Activated CD8-positive, alpha-beta memory T cell treated with anti-CD3 and anti-CD28 coated beads for 36 hours (primary cell): ENCODE data around the gene ZNF839. TPM values are rescaled to one million over a fixed set of nuclear protein-coding genes. Genes with fewer than 3 reads are reported as not detected.
"Not testable (repeated sequence)": the region's sequence is repeated elsewhere in the genome, so short reads cannot be mapped to it uniquely, and the experiment has no call there.

Source experiments
- CTCF ChIA-PET: fragments of 350-600 bp; sonication (Branson Sonifier 250); formaldehyde crosslinking; loops from one replicate; lab custom pipeline; 2021; ENCODE audit warnings: antibody characterized with exemption; lab: Charles Lee
- POLR2A ChIA-PET: fragments of 350-600 bp; sonication (Branson Sonifier 250); formaldehyde crosslinking; loops from one replicate; lab custom pipeline; 2021; ENCODE audit warnings: antibody characterized with exemption; lab: Charles Lee
- total RNA-seq, 2 experiments: library from RNA; stranded (reverse); gene quantifications; one replicate each; pipeline ENCODE4 v1.2.3, GENCODE V29; 2021

Gene ZNF839
- 10 to 100 TPM; 13.5 to 14.2 TPM for total RNA-seq

DNA sequence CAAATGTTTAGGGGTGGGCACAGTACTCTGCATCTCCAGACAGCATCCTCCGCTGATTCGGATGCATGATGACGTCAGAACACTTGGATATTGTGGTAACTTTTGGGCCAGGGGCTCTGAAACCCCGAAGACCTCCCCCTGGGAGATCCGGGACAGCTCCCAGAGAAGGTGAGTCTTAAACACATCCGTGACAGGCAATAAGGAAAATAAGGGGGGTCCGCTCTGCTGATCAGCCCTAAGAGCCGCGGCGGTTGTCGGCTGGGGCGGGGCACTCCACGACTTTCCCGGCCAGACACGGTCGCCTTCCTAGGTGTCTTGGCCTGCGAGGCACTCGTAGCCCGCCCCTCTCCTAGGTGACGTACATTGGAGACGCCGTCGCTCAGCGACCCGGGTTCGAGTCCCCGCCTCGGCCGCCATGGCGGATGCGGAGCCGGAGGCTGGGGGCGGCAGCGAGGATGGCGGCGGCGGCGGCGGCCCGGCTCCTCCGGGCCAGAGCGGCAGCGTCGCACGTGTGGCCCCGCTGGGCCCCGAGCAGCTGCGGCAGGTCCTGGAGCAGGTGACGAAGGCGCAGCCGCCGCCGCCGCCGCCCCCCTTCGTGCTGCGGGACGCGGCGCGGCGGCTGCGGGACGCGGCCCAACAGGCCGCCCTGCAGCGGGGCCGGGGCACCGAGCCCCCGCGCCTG, at the start of gene ZNF839:
Gene ZNF839, plus strand, starts transcription at position 396 of the 682 bp plus-strand sequence. Its CDS starts 20 bp downstream, at position 416.
- POLR2A ChIA-PET = interaction anchor here (1.0 kb wide), 1 partner anchor 43 kb away, joined by 7 read pairs; the partner anchor contains the start of genes CINP and TECPR2
- CTCF ChIA-PET = interaction anchor here (0.7 to 1.2 kb wide), 3 partner anchors 205 to 355 kb away, joined by 3 read pairs; partner anchors contain the start of gene DYNC1H1

- CTCF ChIA-PET = no interaction called here
- POLR2A ChIA-PET = no interaction called here
These were observed 47.2 kb upstream of the ZNF839 start for GRCh38 chr14:102272392-102272791.

- CTCF ChIA-PET = no interaction called here
These were observed 43.7 kb upstream of the ZNF839 start for GRCh38 chr14:102275866-102276265.

DNA sequence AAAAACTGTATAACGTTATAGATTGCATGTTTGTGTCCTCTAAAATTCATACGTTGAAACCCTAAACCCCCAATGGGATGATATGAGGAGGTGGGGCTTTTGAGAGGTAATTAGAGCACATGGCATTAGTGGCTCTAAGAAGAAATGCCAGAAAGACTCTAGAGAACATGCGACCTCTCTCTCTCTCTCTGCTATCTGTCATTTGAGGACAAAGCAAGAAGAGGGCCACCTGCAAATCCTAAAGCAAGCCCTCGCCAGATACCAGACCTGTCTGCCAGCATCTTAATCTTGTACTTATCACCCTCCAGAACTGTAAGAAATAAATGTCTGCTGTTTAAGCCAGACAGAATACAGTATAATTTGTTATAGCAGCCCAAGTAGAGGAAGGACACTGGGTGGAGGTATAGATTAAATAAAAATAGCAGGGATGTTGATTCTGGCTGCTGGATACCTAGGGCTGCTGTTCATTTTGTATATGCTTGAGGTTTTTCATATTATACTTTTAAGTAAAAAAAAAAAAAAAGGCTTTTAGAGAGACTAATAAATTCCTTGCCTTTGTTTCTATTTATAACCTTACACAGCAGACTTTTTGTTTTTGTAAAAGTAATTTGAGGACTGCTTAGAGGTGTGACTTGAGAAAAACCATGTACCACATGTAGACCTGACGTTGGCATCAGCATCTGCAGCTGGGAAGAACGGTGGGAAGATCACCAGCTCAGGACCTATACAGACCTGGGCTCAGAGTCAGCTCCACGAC, 41.5 kb upstream of the ZNF839 start:
- ChIA-PET CTCF (no interaction called here), POLR2A (no interaction called here)

More at GRCh38 chr14:102275866-102276265, 43.7 kb upstream of the ZNF839 start:
- POLR2A ChIA-PET = no interaction called here

- CTCF ChIA-PET = no interaction called here
- POLR2A ChIA-PET = no interaction called here
These were observed 41.0 kb upstream of the ZNF839 start for GRCh38 chr14:102278631-102278935.

- ChIA-PET CTCF (no interaction called here), POLR2A (no interaction called here)
These were observed 40.3 kb upstream of the ZNF839 start for GRCh38 chr14:102279282-102279681.

- POLR2A ChIA-PET = no interaction called here
- CTCF ChIA-PET = no interaction called here
These were observed 39.7 kb upstream of the ZNF839 start for GRCh38 chr14:102279688-102280348.

DNA sequence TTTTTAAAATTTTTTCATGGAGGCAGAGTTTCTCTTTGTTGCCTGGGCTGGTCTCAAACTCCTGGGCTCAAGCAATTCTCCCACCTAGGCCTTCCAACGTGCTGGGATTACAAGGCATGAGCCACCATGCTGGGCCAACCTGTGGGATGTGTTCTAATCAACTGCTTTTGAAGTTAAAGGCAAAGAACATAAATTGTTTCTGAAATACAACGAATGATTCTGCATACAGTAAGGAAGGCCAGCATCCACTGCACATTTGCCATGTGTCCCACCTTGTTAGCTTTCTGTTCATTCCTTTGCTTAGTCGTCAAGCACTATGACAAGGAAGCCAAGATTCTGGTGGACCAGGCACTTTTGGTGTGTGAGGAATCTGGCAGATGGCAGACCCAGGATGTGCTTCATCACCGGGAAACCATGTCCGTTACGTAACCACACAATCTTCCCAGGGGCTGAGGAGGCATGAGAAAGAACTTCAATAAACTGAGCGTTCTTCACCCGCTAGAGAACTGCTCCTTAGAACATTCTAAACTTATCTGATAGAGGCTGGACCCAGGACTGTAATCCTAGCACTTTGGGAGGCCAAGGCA, 39.1 kb upstream of the ZNF839 start:
- CTCF ChIA-PET = interaction anchor here (0.6 kb wide), 1 partner anchor 222 kb away, joined by 3 read pairs; no protein-coding TSS in a partner anchor

DNA sequence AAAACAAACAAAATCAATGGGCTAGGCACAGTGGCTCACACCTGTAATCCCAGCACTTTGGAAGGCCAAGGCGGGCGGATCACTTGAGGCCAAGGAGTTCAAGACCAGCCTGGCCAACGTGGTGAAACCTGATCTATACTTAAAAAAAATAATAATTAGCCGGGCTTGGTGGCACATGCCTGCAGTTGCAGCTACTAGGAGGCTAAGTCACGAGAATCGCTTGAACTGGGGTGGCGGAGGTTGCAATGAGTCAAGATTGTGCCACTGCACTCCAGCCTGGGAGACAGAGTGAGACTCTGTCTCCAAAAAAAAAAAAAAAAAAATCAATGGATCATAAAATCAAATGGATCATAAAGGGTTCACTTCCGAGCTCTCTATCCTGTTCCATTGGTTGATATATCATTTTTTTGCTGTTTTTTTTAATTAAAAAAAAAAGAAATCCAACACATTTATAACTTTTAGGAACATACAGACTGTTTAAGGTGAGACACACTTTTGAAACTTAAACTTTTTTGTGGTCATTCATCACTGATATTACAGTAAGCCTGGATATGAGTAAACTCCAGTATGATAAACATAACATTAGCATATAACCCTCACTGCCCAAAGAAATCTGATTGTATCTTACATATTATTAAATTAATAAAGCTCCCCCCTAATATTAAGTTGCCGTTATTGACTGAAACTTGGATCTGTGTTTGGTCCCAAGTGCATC, 36.6 kb upstream of the ZNF839 start:
- ChIA-PET POLR2A (no interaction called here), CTCF (no interaction called here)

More for the DNA sequence above, 39.1 kb upstream of the ZNF839 start:
- POLR2A ChIA-PET = no interaction called here

GRCh38 chr14:102283631-102284129, 35.9 kb upstream of the ZNF839 start:
- CTCF ChIA-PET = no interaction called here
- POLR2A ChIA-PET = no interaction called here

- ChIA-PET CTCF (no interaction called here), POLR2A (no interaction called here)
These were observed 34.4 kb upstream of the ZNF839 start for GRCh38 chr14:102285106-102285505.

- ChIA-PET CTCF (no interaction called here), POLR2A (no interaction called here)
These were observed 31.4 kb upstream of the ZNF839 start for GRCh38 chr14:102288139-102288538.

- ChIA-PET POLR2A (no interaction called here), CTCF (interaction anchor here (0.9 kb wide), 1 partner anchor 24 kb away, joined by 5 read pairs; no protein-coding TSS in a partner anchor)
These were observed 27.1 kb upstream of the ZNF839 start for GRCh38 chr14:102292441-102292840.

DNA sequence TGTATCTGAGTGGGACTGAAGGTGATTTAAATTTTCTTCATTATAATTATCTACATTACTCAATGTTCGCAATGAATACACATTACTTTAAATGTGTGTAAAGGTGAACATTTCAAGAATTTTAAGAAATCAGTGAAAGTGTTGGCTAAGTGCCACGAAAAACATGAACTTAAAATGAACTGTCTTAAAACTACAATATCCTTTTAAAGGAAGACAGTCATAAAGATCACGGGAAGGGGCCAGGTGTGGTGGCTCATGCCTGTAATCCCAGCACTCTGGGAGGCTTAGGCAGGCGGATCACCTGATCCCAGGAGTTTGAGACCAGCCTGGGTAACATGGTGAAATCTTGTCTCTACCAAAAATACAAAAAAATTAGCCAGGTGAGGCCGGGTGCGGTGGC, 25.8 kb upstream of the ZNF839 start:
- ChIA-PET POLR2A (no interaction called here), CTCF (no interaction called here)

DNA sequence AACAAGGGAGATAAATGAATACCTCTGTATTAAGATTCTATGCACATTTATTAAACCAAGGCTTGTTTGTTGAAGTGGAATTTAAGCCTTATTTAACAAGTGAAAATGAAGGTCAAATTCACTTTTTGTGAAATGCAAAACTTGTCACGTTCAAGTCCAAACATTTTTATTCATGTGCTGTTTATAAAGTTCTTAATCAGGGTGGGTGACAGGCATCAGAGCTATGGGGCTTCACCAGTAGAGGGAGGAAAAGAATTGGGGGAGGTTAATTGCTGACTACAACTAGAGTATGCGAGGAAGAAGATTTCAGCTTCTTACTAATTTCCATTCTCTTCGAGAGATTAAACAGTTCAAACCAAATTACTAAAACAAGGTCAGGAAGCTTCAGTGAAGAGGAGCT, 24.3 kb upstream of the ZNF839 start:
- POLR2A ChIA-PET = no interaction called here
- CTCF ChIA-PET = interaction anchor here (0.6 to 1.6 kb wide), 2 partner anchors 19 to 346 kb away, joined by 3 to 9 read pairs; no protein-coding TSS in a partner anchor

DNA sequence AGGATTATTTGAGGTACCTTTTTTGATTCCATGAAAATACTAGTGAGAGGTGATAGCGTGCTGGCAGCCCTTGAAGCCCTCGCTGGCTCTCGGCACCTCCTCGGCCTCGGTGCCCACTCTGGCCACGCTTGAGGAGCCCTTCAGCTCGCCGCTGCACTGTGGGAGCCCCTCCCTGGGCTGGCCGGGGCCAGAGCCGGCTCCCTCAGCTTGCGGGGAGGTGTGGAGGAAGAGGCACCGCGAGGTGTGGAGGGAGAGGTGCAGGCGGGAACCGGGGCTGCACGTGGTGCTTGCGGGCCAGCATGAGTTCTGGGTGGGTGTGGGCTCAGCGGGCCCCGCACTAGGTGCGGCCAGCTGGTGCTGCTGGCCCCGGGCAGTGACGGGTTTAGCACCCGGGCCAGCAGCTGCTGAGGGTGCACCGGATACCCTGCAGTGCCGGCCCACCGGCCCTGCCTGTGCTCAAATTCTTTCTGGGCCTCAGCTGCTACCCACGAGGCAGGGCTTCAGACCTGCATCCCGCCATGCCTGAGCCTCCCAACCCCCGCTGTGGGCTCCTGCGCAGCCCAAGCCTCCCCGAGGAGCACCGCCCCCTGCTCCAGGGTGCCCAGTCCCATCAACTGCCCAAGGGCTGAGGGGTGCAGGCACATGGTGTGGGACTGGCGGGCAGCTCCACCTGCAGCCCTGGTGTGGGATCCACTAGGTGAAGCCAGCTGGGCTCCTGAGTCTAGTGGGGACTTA, 21.9 kb upstream of the ZNF839 start:
- POLR2A ChIA-PET = no interaction called here
- CTCF ChIA-PET = interaction anchor here (0.9 kb wide), 1 partner anchor 66 kb away, joined by 3 read pairs; no protein-coding TSS in a partner anchor

GRCh38 chr14:102298303-102299070, 21.1 kb upstream of the ZNF839 start:
- POLR2A ChIA-PET = not testable (repeated sequence)
- CTCF ChIA-PET = interaction anchor here (0.9 kb wide), 1 partner anchor 15 kb away, joined by 3 read pairs; no protein-coding TSS in a partner anchor
